ENCODE results near the gene LIMK2.

DNA sequence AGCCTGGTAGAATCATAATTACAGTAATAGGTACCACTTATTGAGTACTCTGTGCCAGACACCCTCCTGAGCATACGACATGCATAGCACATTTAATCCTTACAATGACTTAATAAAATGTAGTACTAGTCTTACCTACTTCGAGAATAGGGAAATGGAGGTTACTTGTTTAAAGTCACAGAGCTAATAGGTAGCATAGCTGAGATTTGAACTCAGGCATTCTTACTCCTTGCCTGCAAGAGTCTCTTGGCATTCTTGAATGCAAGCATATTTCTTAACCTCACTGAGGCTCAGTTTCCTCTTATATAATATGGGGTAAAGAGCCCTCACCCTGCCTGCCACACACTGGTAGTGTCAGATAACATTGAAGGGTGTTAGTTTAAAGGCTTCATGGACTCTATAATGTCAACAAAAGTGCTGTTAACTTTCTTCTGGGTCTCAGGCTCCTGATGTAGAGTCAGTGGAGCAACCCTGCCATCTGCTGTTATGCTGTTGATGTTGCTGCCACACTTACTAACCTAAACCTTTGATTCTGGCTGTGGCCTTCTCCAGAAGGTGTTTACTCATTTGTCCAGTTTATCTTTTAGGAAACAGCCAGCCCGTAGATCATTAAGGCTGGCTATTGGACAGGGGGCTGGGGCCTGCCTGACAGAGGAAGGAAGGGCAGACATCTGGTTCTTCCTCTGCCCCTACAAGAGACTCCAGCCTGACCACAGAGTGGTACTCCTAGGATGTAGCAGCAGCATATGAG, 18.9 kb downstream of the LIMK2 start:
- TF ChIP-seq, protein P1, sequence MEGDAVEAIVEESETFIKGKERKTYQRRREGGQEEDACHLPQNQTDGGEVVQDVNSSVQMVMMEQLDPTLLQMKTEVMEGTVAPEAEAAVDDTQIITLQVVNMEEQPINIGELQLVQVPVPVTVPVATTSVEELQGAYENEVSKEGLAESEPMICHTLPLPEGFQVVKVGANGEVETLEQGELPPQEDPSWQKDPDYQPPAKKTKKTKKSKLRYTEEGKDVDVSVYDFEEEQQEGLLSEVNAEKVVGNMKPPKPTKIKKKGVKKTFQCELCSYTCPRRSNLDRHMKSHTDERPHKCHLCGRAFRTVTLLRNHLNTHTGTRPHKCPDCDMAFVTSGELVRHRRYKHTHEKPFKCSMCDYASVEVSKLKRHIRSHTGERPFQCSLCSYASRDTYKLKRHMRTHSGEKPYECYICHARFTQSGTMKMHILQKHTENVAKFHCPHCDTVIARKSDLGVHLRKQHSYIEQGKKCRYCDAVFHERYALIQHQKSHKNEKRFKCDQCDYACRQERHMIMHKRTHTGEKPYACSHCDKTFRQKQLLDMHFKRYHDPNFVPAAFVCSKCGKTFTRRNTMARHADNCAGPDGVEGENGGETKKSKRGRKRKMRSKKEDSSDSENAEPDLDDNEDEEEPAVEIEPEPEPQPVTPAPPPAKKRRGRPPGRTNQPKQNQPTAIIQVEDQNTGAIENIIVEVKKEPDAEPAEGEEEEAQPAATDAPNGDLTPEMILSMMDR (IDR thresholded peaks at IDR 0.05; ENCODE audit: low read length) = peak; percentile 51
- no peak for TF ChIP-seq EZH2 (optimal IDR thresholded peaks at IDR 0.05; ENCODE audit: low read depth, low read length)
